Neural progenitor cell (in vitro differentiated cells): ENCODE data around the gene PRKRIP1. TPM values are rescaled to one million over a fixed set of nuclear protein-coding genes. Genes with fewer than 3 reads are reported as not detected.

ENCODE experiments used
- DNase-seq: peaks from one replicate; pipeline ENCODE4 v3.0.0-alpha.2; 2016; ENCODE audit warnings: low spot score
- H2AFZ ChIP-seq: fragments of 200-600 bp; sonication (generic); replicated peaks from 2 replicates; pipeline ENCODE4 v1.6.1; 2016; ENCODE audit warnings: antibody characterized with exemption
- H3F3A ChIP-seq: fragments of 200-600 bp; sonication (generic); 2 replicates; pipeline ENCODE4 v1.6.1; 2016; ENCODE audit warnings: antibody characterized with exemption, low read depth
- H3K27ac ChIP-seq: fragments of 200-600 bp; sonication (generic); 2 replicates; pipeline ENCODE4 v1.5.1; 2016; ENCODE audit warnings: mild to moderate bottlenecking
- H3K27me3 ChIP-seq: fragments of 200-600 bp; sonication (generic); 2 replicates; pipeline ENCODE4 v1.6.1; 2016; ENCODE audit warnings: mild to moderate bottlenecking, moderate library complexity
- H3K36me3 ChIP-seq: fragments of 200-600 bp; sonication (generic); 2 replicates; pipeline ENCODE4 v1.5.1; 2016
- H3K4me1 ChIP-seq: fragments of 200-600 bp; sonication (generic); 2 replicates; pipeline ENCODE4 v1.6.1; 2016; ENCODE audit warnings: mixed run types
- H3K4me2 ChIP-seq: fragments of 200-600 bp; sonication (generic); 2 replicates; pipeline ENCODE4 v1.6.1; 2016
- H3K4me3 ChIP-seq: fragments of 200-600 bp; sonication (generic); 2 replicates; pipeline ENCODE4 v1.5.1; 2016
- H3K79me2 ChIP-seq: fragments of 200-600 bp; sonication (generic); 2 replicates; pipeline ENCODE4 v1.6.1; 2016; ENCODE audit warnings: low read depth
- H3K9ac ChIP-seq: fragments of 200-600 bp; sonication (generic); 2 replicates; pipeline ENCODE4 v1.6.1; 2016
- H3K9me3 ChIP-seq: fragments of 200-600 bp; sonication (generic); 2 replicates; pipeline ENCODE4 v1.5.1; 2016; ENCODE audit warnings: low read depth
- H4K20me1 ChIP-seq: fragments of 200-600 bp; sonication (generic); 2 replicates; pipeline ENCODE4 v1.6.1; 2016; ENCODE audit warnings: low read depth
- H3K27ac Mint-ChIP-seq: 3 replicates; pipeline ENCODE4 v1.8.0; 2021; ENCODE audit warnings: mixed read lengths
- H3K27me3 Mint-ChIP-seq: 2 replicates; pipeline ENCODE4 v1.8.0; 2022; ENCODE audit warnings: low read depth, mild to moderate bottlenecking, inconsistent platforms, moderate library complexity, mixed read lengths; ENCODE audit not compliant: insufficient read depth
- H3K36me3 Mint-ChIP-seq: 3 replicates; pipeline ENCODE4 v1.8.0; 2021; ENCODE audit warnings: mixed read lengths
- H3K4me1 Mint-ChIP-seq: 3 replicates; pipeline ENCODE4 v1.8.0; 2021; ENCODE audit warnings: mixed read lengths
- H3K4me3 Mint-ChIP-seq: 3 replicates; pipeline ENCODE4 v1.8.0; 2021; ENCODE audit warnings: mild to moderate bottlenecking, moderate library complexity, mixed read lengths
- H3K9me3 Mint-ChIP-seq: 3 replicates; pipeline ENCODE4 v1.8.0; 2020; ENCODE audit warnings: mixed read lengths
- EZH2 ChIP-seq: fragments of 200-600 bp; sonication (generic); IDR thresholded peaks from 2 replicates; pipeline ENCODE4 v1.6.1; 2017; ENCODE audit warnings: antibody characterized with exemption, mild to moderate bottlenecking, moderate library complexity
- EZH2phosphoT487 ChIP-seq: fragments of 200-600 bp; sonication (generic); IDR thresholded peaks from 2 replicates; pipeline ENCODE4 v1.6.1; 2017; ENCODE audit warnings: antibody characterized with exemption
- total RNA-seq: library from RNA; depleted of rRNA; stranded (reverse); fragments of >200 nt; gene quantifications from 2 replicates; pipeline ENCODE4 v1.2.3, GENCODE V29; 2015; ENCODE audit warnings: low replicate concordance
- TF ChIP-seq, protein P1 (sequence below): fragments of 200-600 bp; sonication (generic); IDR thresholded peaks from 2 replicates; pipeline ENCODE4 v1.5.1; 2017; ENCODE audit warnings: antibody characterized with exemption, mild to moderate bottlenecking

PRKRIP1 gene
- total RNA-seq, 1 donor from 2014 or later, result 29.1 TPM

DNA sequence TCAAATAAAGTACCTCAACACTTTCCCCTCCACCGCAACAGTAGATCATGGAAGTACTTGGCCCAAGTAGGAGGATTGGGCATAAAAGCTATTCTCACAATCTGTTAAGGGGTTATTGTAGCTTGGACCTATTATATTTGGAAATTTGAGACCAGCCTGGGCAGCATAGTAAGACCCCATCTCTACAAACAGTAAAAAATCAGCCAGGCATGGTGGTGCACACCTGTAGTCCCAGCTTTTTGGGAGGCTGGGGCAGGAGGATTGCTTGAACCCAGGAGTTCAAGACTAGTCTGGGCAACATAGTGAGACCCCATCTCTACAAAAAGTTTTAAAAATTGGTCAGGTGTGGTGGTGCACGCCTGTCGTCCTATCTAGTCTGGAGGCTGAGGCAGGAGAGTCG lies 13.2 kb downstream of the PRKRIP1 start:
- no peak overlapping the region for H3K27ac ChIP-seq
- Mint-ChIP-seq H3K36me3 (peaks cover 56% of the 10 kb centered on the region), H3K9me3 (peaks cover 14% of the 10 kb centered on the region), H3K4me1 (no peaks in the 10 kb centered on the region), H3K4me3 (no peak overlapping the region), H3K27ac (no peak overlapping the region), H3K27me3 (peaks cover 11% of the 10 kb centered on the region)
- H3K4me1 ChIP-seq, result no peaks in the 10 kb centered on the region
- no peak overlapping the region for H3K4me2 ChIP-seq
- TF ChIP-seq EZH2, result no peak
- TF ChIP-seq, protein P1, sequence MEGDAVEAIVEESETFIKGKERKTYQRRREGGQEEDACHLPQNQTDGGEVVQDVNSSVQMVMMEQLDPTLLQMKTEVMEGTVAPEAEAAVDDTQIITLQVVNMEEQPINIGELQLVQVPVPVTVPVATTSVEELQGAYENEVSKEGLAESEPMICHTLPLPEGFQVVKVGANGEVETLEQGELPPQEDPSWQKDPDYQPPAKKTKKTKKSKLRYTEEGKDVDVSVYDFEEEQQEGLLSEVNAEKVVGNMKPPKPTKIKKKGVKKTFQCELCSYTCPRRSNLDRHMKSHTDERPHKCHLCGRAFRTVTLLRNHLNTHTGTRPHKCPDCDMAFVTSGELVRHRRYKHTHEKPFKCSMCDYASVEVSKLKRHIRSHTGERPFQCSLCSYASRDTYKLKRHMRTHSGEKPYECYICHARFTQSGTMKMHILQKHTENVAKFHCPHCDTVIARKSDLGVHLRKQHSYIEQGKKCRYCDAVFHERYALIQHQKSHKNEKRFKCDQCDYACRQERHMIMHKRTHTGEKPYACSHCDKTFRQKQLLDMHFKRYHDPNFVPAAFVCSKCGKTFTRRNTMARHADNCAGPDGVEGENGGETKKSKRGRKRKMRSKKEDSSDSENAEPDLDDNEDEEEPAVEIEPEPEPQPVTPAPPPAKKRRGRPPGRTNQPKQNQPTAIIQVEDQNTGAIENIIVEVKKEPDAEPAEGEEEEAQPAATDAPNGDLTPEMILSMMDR, result no peak
- TF ChIP-seq EZH2phosphoT487, result no peak
- peaks cover 14% of the 10 kb centered on the region for H4K20me1 ChIP-seq
- DNase-seq, result no peak
- H2AFZ ChIP-seq, result no peak overlapping the region
- peaks cover 5% of the 10 kb centered on the region for H3K79me2 ChIP-seq
- no peak overlapping the region for H3K4me3 ChIP-seq
- no peaks in the 10 kb centered on the region for H3K27me3 ChIP-seq
- no peak overlapping the region for H3K9ac ChIP-seq
- peaks cover 2% of the 10 kb centered on the region for H3F3A ChIP-seq
- H3K36me3 ChIP-seq, result peaks cover 12% of the 10 kb centered on the region
- no peaks in the 10 kb centered on the region for H3K9me3 ChIP-seq

DNA sequence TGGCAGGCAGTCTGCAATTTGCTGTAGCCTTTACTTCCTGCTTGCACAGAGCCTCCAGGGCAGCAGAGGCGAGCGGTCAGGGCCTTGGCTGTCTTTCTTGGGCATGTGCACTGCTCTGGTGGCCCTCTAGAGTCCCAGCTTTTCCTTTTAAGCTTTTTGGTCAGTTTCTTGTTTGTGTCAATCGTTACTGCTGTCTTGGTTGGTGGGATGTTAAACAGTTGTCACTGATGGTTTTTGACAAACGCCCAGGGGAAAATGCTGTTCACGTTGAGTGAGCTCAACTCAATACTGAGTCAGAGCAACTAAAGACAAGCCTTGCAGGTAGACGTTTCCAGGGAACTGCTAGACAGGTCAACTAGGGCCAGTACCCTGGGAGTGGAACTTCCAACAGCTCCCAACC lies 14.0 kb downstream of the PRKRIP1 start:
- H3K36me3 Mint-ChIP-seq, result peaks cover 55% of the 10 kb centered on the region
- no peak for DNase-seq
- peaks cover 13% of the 10 kb centered on the region for H3K27me3 Mint-ChIP-seq
- H4K20me1 ChIP-seq, result peaks cover 10% of the 10 kb centered on the region
- peaks cover 5% of the 10 kb centered on the region for H3K79me2 ChIP-seq
- H3K27me3 ChIP-seq, result no peaks in the 10 kb centered on the region
- no peak overlapping the region for H3K27ac ChIP-seq
- no peak overlapping the region for H3K4me2 ChIP-seq
- H3K4me3 Mint-ChIP-seq, result no peak overlapping the region
- no peaks in the 10 kb centered on the region for H3K9me3 ChIP-seq
- no peaks in the 10 kb centered on the region for H3F3A ChIP-seq
- no peak overlapping the region for H3K4me3 ChIP-seq
- no peaks in the 10 kb centered on the region for H3K4me1 Mint-ChIP-seq
- H3K36me3 ChIP-seq, result peaks cover 12% of the 10 kb centered on the region
- TF ChIP-seq EZH2phosphoT487 (no peak), EZH2 (no peak)
- TF ChIP-seq, protein P1, result no peak
- no peak overlapping the region for H3K27ac Mint-ChIP-seq
- H3K9me3 Mint-ChIP-seq, result peaks cover 14% of the 10 kb centered on the region
- no peak overlapping the region for H3K9ac ChIP-seq
- no peak overlapping the region for H2AFZ ChIP-seq
- no peaks in the 10 kb centered on the region for H3K4me1 ChIP-seq

DNA sequence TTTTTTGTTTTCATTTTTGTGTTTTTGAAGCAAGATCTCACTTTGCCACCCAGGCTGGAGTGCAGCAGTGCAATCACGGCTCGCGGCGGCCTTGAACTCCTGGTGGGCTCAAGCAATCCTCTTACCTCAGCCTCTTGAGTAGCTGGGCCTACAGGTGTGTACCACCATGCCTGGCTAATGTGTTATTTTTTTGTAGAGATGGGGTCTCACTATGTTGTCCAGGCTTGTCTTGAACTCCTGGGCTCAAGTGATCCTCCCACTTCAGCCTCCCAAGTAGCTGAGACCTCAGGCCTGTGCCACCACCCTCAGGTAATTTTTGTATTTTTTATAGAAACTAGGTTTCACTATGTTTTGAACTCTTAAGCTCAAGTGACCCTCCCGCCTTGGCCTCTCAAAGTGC lies 14.8 kb downstream of the PRKRIP1 start:
- no peak overlapping the region for H3K9ac ChIP-seq
- Mint-ChIP-seq H3K36me3 (peaks cover 56% of the 10 kb centered on the region), H3K4me3 (no peak overlapping the region)

More for the DNA sequence above, 14.8 kb downstream of the PRKRIP1 start:
- H2AFZ ChIP-seq, result no peak overlapping the region
- peaks cover 12% of the 10 kb centered on the region for H3K36me3 ChIP-seq
- no peaks in the 10 kb centered on the region for H3K27me3 ChIP-seq
- H3K27ac Mint-ChIP-seq, result no peak overlapping the region
- no peak for DNase-seq
- no peak overlapping the region for H3K4me2 ChIP-seq
- H3K9me3 Mint-ChIP-seq, result peaks cover 14% of the 10 kb centered on the region
- H3K27me3 Mint-ChIP-seq, result peaks cover 13% of the 10 kb centered on the region
- no peaks in the 10 kb centered on the region for H3K9me3 ChIP-seq
- TF ChIP-seq EZH2phosphoT487 (no peak), EZH2 (no peak)
- TF ChIP-seq, protein P1, result no peak
- no peaks in the 10 kb centered on the region for H3F3A ChIP-seq
- peaks cover 5% of the 10 kb centered on the region for H3K79me2 ChIP-seq
- H4K20me1 ChIP-seq, result peaks cover 11% of the 10 kb centered on the region
- no peak overlapping the region for H3K27ac ChIP-seq
- no peaks in the 10 kb centered on the region for H3K4me1 Mint-ChIP-seq
- H3K4me3 ChIP-seq, result no peak overlapping the region
- no peaks in the 10 kb centered on the region for H3K4me1 ChIP-seq
